SK-N-MC (cell line): ENCODE data around the gene TMBIM1.

ENCODE experiments used
- DNase-seq: peaks from one replicate; pipeline ENCODE4 v3.0.0-alpha.2; 2011; ENCODE audit warnings: low read depth, low spot score
- H3K27ac ChIP-seq: fragments of 200-600 bp; sonication (generic); 2 replicates; pipeline ENCODE4 v1.5.1; 2016; ENCODE audit warnings: mixed run types
- H3K36me3 ChIP-seq: fragments of 200-600 bp; sonication (generic); 2 replicates; pipeline ENCODE4 v1.6.1; 2017; ENCODE audit warnings: antibody characterized with exemption, low read length, mixed read lengths; ENCODE audit not compliant: insufficient read depth
- H3K4me3 ChIP-seq: fragments of 200-600 bp; sonication (generic); 2 replicates; pipeline ENCODE4 v1.5.1; 2016
- H3K9ac ChIP-seq: fragments of 200-600 bp; sonication (generic); 2 replicates; pipeline ENCODE4 v1.8.0; 2017; ENCODE audit warnings: mixed run types, mixed read lengths; ENCODE audit not compliant: insufficient read length
- H3K9me3 ChIP-seq: fragments of 200-600 bp; sonication (generic); 2 replicates; pipeline ENCODE4 v1.6.1; 2017; ENCODE audit warnings: low read depth, mild to moderate bottlenecking, antibody characterized with exemption, low read length, moderate library complexity, mixed read lengths
- EZH2 ChIP-seq: fragments of 200-600 bp; sonication (generic); IDR thresholded peaks from one replicate; pipeline ENCODE4 v1.6.1; 2017; ENCODE audit warnings: antibody characterized with exemption
- FOXP2 ChIP-seq: optimal IDR thresholded peaks from 2 replicates; pipeline ENCODE3; 2011; ENCODE audit warnings: mild to moderate bottlenecking, moderate library complexity; ENCODE audit not compliant: insufficient read depth; ENCODE audit errors: extremely low read length, control extremely low read depth
- POLR2AphosphoS5 ChIP-seq: IDR thresholded peaks from 2 replicates; pipeline ENCODE4 v1.6.1; 2012; ENCODE audit warnings: mild to moderate bottlenecking, low read depth, low read length, borderline replicate concordance

The TMBIM1 gene

GRCh38 chr2:218245214-218245613 is 47.1 kb downstream of the TMBIM1 start:
- Histone ChIP-seq H3K27ac (no peak overlapping the region), H3K36me3 (peaks cover 77% of the 10 kb centered on the region), H3K4me3 (no peak overlapping the region), H3K9me3 (no peaks in the 10 kb centered on the region), H3K9ac (no peak overlapping the region)
- TF ChIP-seq FOXP2: no peak
- TF ChIP-seq EZH2: no peak
- no peak for TF ChIP-seq POLR2AphosphoS5
- DNase-seq: no peak

GRCh38 chr2:218244665-218245064 is 47.6 kb downstream of the TMBIM1 start:
- Histone ChIP-seq H3K36me3 (peaks cover 77% of the 10 kb centered on the region), H3K9ac (no peak overlapping the region), H3K9me3 (no peaks in the 10 kb centered on the region), H3K27ac (no peak overlapping the region), H3K4me3 (no peak overlapping the region)
- TF ChIP-seq FOXP2 (no peak), POLR2AphosphoS5 (no peak)
- no peak for DNase-seq

- DNase-seq: no peak
- no peak overlapping the region for H3K9ac ChIP-seq
Observed at GRCh38 chr2:218244204-218244603, 48.1 kb downstream of the TMBIM1 start.

GRCh38 chr2:218238887-218239286 is 53.4 kb downstream of the TMBIM1 start:
- no peaks in the 10 kb centered on the region for H3K9me3 ChIP-seq
- H3K9ac ChIP-seq: no peak overlapping the region
- TF ChIP-seq POLR2AphosphoS5 (no peak), EZH2 (no peak), FOXP2 (no peak)
- H3K4me3 ChIP-seq: no peak overlapping the region
- no peak overlapping the region for H3K27ac ChIP-seq
- DNase-seq: no peak
- peaks cover 80% of the 10 kb centered on the region for H3K36me3 ChIP-seq

More at GRCh38 chr2:218244204-218244603, 48.1 kb downstream of the TMBIM1 start:
- Histone ChIP-seq H3K9me3 (no peaks in the 10 kb centered on the region), H3K4me3 (no peak overlapping the region), H3K27ac (no peak overlapping the region), H3K36me3 (peaks cover 76% of the 10 kb centered on the region)
- TF ChIP-seq POLR2AphosphoS5 (no peak), EZH2 (no peak), FOXP2 (no peak)

GRCh38 chr2:218236829-218237228 is 55.5 kb downstream of the TMBIM1 start:
- H3K9me3 ChIP-seq: no peaks in the 10 kb centered on the region
- no peak for DNase-seq
- H3K4me3 ChIP-seq: no peak overlapping the region
- H3K36me3 ChIP-seq: peaks cover 79% of the 10 kb centered on the region
- no peak overlapping the region for H3K27ac ChIP-seq
- TF ChIP-seq POLR2AphosphoS5 (no peak), EZH2 (no peak), FOXP2 (no peak)
- no peak overlapping the region for H3K9ac ChIP-seq

- Histone ChIP-seq H3K36me3 (peaks cover 85% of the 10 kb centered on the region), H3K27ac (no peak overlapping the region), H3K9ac (no peak overlapping the region), H3K4me3 (no peak overlapping the region), H3K9me3 (no peaks in the 10 kb centered on the region)
- no peak for DNase-seq
- TF ChIP-seq EZH2 (no peak), FOXP2 (no peak), POLR2AphosphoS5 (no peak)
Observed at GRCh38 chr2:218235017-218235416, 57.3 kb downstream of the TMBIM1 start.

GRCh38 chr2:218234521-218234920 is 57.8 kb downstream of the TMBIM1 start:
- Histone ChIP-seq H3K27ac (no peak overlapping the region), H3K36me3 (peaks cover 86% of the 10 kb centered on the region), H3K9ac (no peak overlapping the region), H3K9me3 (no peaks in the 10 kb centered on the region), H3K4me3 (no peak overlapping the region)
- TF ChIP-seq POLR2AphosphoS5: no peak
- no peak for TF ChIP-seq EZH2
- TF ChIP-seq FOXP2: no peak
- DNase-seq: no peak

GRCh38 chr2:218233543-218233942 is 58.8 kb downstream of the TMBIM1 start:
- H3K9ac ChIP-seq: no peak overlapping the region
- H3K9me3 ChIP-seq: no peaks in the 10 kb centered on the region
- no peak for TF ChIP-seq POLR2AphosphoS5
- TF ChIP-seq EZH2: no peak
- TF ChIP-seq FOXP2: no peak
- no peak overlapping the region for H3K4me3 ChIP-seq
- no peak for DNase-seq
- peaks cover 85% of the 10 kb centered on the region for H3K36me3 ChIP-seq
- no peak overlapping the region for H3K27ac ChIP-seq

GRCh38 chr2:218230882-218231281 is 61.4 kb downstream of the TMBIM1 start:
- no peak overlapping the region for H3K4me3 ChIP-seq
- H3K9me3 ChIP-seq: no peaks in the 10 kb centered on the region
- no peak for TF ChIP-seq POLR2AphosphoS5
- no peak for TF ChIP-seq FOXP2
- TF ChIP-seq EZH2: no peak
- no peak overlapping the region for H3K9ac ChIP-seq
- DNase-seq: no peak
- peaks cover 81% of the 10 kb centered on the region for H3K36me3 ChIP-seq
- H3K27ac ChIP-seq: no peak overlapping the region
